PC-9 (cell line): ENCODE results near the gene KNG1.

Experiments
- CTCF ChIP-seq: fragments of 200-600 bp; sonication (generic); conservative IDR thresholded peaks from 2 replicates; pipeline ENCODE4 v1.6.1; 2017; ENCODE audit warnings: mixed run types, antibody characterized with exemption, mild to moderate bottlenecking, moderate library complexity
- EZH2 ChIP-seq: fragments of 200-600 bp; sonication (generic); IDR thresholded peaks from 2 replicates; pipeline ENCODE4 v1.8.0; 2017; ENCODE audit warnings: antibody characterized with exemption, low read depth

DNA sequence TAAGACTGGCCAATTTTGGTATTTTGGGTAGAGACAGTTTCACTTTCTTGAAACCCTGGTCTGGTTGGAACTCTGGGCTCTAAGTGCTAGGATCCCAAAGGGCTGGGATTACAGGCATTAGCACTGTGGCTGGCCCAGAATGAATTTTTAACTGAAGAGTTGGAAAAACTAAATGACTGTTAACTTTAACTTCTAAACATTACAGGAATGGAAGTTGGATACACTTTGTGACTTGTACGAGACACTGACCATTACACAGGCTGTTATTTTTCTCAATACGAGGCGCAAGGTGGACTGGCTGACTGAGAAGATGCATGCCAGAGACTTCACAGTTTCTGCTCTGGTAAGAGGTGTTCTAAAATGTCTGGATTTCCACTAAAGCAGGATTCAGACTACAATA lies 69.8 kb downstream of the KNG1 start:
- TF ChIP-seq CTCF = no peak
- no peak for TF ChIP-seq EZH2
